CD8-positive, alpha-beta memory T cell (primary cell): Measurements from ENCODE around the gene GSC2. TPM values are rescaled to one million over a fixed set of nuclear protein-coding genes. Genes with fewer than 3 reads are reported as not detected.
A peak's percentile ranks its signal among the peaks of the same experiment; 100 is the strongest.

ENCODE experiments used
- CTCF ChIA-PET: fragments of 350-600 bp; sonication (Branson Sonifier 250); formaldehyde crosslinking; loops from one replicate; lab custom pipeline; 2021; ENCODE audit warnings: antibody characterized with exemption; lab: Charles Lee
- POLR2A ChIA-PET: fragments of 350-600 bp; sonication (Branson Sonifier 250); formaldehyde crosslinking; loops from one replicate; lab custom pipeline; 2021; ENCODE audit warnings: antibody characterized with exemption; lab: Charles Lee
- DNase-seq, 5 donors: peaks; one replicate each; pipeline versions ENCODE4 v3.0.0 to v3.0.0-alpha.2; 2020 to 2022; ENCODE audit warnings: mixed read lengths in 1 of 5
- H3K27ac ChIP-seq: one replicate; pipeline ENCODE4 v1.7.0; 2013; ENCODE audit warnings: low read depth, mild to moderate bottlenecking, low read length, moderate library complexity
- H3K27me3 ChIP-seq: 2 replicates; pipeline ENCODE4 v1.7.0; 2013; ENCODE audit warnings: low read length, mild to moderate bottlenecking; ENCODE audit not compliant: insufficient read depth, poor library complexity, severe bottlenecking
- H3K36me3 ChIP-seq: 2 replicates; pipeline ENCODE4 v1.7.0; 2013; ENCODE audit warnings: mild to moderate bottlenecking, low read length, moderate library complexity; ENCODE audit not compliant: insufficient read depth
- H3K4me1 ChIP-seq: 2 replicates; pipeline ENCODE4 v1.7.0; 2013; ENCODE audit warnings: mild to moderate bottlenecking, low read length, moderate library complexity; ENCODE audit not compliant: insufficient read depth
- H3K4me3 ChIP-seq: 2 replicates; pipeline ENCODE4 v1.7.0; 2013; ENCODE audit warnings: mild to moderate bottlenecking, low read length
- H3K9me3 ChIP-seq: 2 replicates; pipeline ENCODE4 v1.7.0; 2013; ENCODE audit warnings: mild to moderate bottlenecking, low read length
- H3K27ac Mint-ChIP-seq, 8 donors: one replicate each; pipeline ENCODE4 v1.8.0; 2020 to 2021; ENCODE audit warnings: mixed read lengths in 8 of 8, mild to moderate bottlenecking in 6 of 8, inconsistent platforms in 3 of 8, moderate library complexity in 3 of 8
- H3K27me3 Mint-ChIP-seq, 2 donors: one replicate each; pipeline ENCODE4 v1.8.0; 2020 to 2021; ENCODE audit warnings: mixed read lengths in 2 of 2, mild to moderate bottlenecking in 1 of 2, moderate library complexity in 1 of 2
- H3K36me3 Mint-ChIP-seq, 3 donors: one replicate each; pipeline ENCODE4 v1.8.0; 2020 to 2021; ENCODE audit warnings: mixed read lengths in 3 of 3, inconsistent platforms in 1 of 3, mild to moderate bottlenecking in 1 of 3
- H3K4me1 Mint-ChIP-seq, 3 donors: one replicate each; pipeline ENCODE4 v1.8.0; 2020 to 2021; ENCODE audit warnings: mixed read lengths in 3 of 3, inconsistent platforms in 1 of 3, mild to moderate bottlenecking in 1 of 3
- H3K4me3 Mint-ChIP-seq, 7 donors: one replicate each; pipeline ENCODE4 v1.8.0; 2020 to 2021; ENCODE audit warnings: mixed read lengths in 7 of 7, mild to moderate bottlenecking in 6 of 7, moderate library complexity in 4 of 7, inconsistent platforms in 2 of 7
- H3K9me3 Mint-ChIP-seq, 5 donors: one replicate each; pipeline ENCODE4 v1.8.0; 2020 to 2022; ENCODE audit warnings: mixed read lengths in 5 of 5, mild to moderate bottlenecking in 3 of 5, moderate library complexity in 2 of 5, inconsistent platforms in 1 of 5
- polyA plus RNA-seq: library from polyadenylated mRNA; unstranded; fragments of 300-500 nt; fragmentation: Illumina TruSeq; gene quantifications from one replicate; pipeline ENCODE4 v1.2.3, GENCODE V29; 2021
- total RNA-seq, 2 experiments: library from RNA; stranded (reverse); gene quantifications; one replicate each; pipeline ENCODE4 v1.2.3, GENCODE V29; 2021

The GSC2 gene
- total and polyA plus RNA-seq, 3 experiments from 2014 or later: not detected

GRCh38 chr22:19114984-19115552 is 35.0 kb downstream of the GSC2 start:
- peaks cover 71% of the 10 kb centered on the region for H3K4me1 ChIP-seq
- H3K9me3 ChIP-seq: no peaks in the 10 kb centered on the region
- peaks cover 3% of the 10 kb centered on the region for H3K36me3 ChIP-seq
- Mint-ChIP-seq H3K9me3 (no peaks in the 10 kb centered on the region), H3K27me3 (no peaks in the 10 kb centered on the region), H3K4me1 (peaks cover 72 to 87% (median 86%) of the 10 kb centered on the region in 3 donors), H3K27ac (peak overlapping the region in 7 of 8 donors; percentile 38 to 87 (median 61)), H3K36me3 (peaks cover 0 to 19% (median 0%) of the 10 kb centered on the region in 3 donors), H3K4me3 (peak overlapping the region in 1 of 7 donors; percentile 13)
- no peaks in the 10 kb centered on the region for H3K27me3 ChIP-seq
- CTCF ChIA-PET: interaction anchor here (0.6 to 1.4 kb wide), 6 partner anchors 10 to 515 kb away, joined by 3 to 5 read pairs (median 3); partner anchors contain the start of gene ESS2
- H3K4me3 ChIP-seq: no peak overlapping the region
- no peak overlapping the region for H3K27ac ChIP-seq
- DNase-seq: peak in 1 of 5 donors; percentile 15
- POLR2A ChIA-PET: no interaction called here

- Mint-ChIP-seq H3K4me1 (peaks cover 73 to 88% (median 87%) of the 10 kb centered on the region in 3 donors), H3K9me3 (no peaks in the 10 kb centered on the region), H3K27me3 (peaks cover 0 to 1% of the 10 kb centered on the region in 2 donors), H3K4me3 (no peak overlapping the region), H3K27ac (peak overlapping the region in 1 of 8 donors; percentile 51), H3K36me3 (peaks cover 0 to 14% (median 0%) of the 10 kb centered on the region in 3 donors)
- H3K27me3 ChIP-seq: no peaks in the 10 kb centered on the region
- H3K36me3 ChIP-seq: peaks cover 3% of the 10 kb centered on the region
- peaks cover 70% of the 10 kb centered on the region for H3K4me1 ChIP-seq
- POLR2A ChIA-PET: no interaction called here
- no peaks in the 10 kb centered on the region for H3K9me3 ChIP-seq
- CTCF ChIA-PET: no interaction called here
- no peak overlapping the region for H3K4me3 ChIP-seq
- DNase-seq: no peak
- H3K27ac ChIP-seq: no peak overlapping the region
Measured at GRCh38 chr22:19113429-19113828, 36.7 kb downstream of the GSC2 start.

- DNase-seq: no peak
- Mint-ChIP-seq H3K27me3 (peaks cover 0 to 1% of the 10 kb centered on the region in 2 donors), H3K36me3 (peaks cover 0 to 14% (median 0%) of the 10 kb centered on the region in 3 donors), H3K27ac (peak overlapping the region; percentile 49 to 91 (median 90)), H3K4me1 (peaks cover 74 to 88% (median 87%) of the 10 kb centered on the region in 3 donors), H3K9me3 (no peaks in the 10 kb centered on the region), H3K4me3 (no peak overlapping the region)
- no peak overlapping the region for H3K27ac ChIP-seq
- H3K4me3 ChIP-seq: no peak overlapping the region
- ChIA-PET CTCF (interaction anchor here (1.2 kb wide), 1 partner anchor 10 kb away, joined by 3 read pairs; the partner anchor contains the start of gene DGCR2), POLR2A (interaction anchor here (1.5 kb wide), 1 partner anchor 10 kb away, joined by 11 read pairs; the partner anchor contains the start of gene DGCR2)
- no peaks in the 10 kb centered on the region for H3K27me3 ChIP-seq
- no peaks in the 10 kb centered on the region for H3K9me3 ChIP-seq
- peaks cover 70% of the 10 kb centered on the region for H3K4me1 ChIP-seq
- H3K36me3 ChIP-seq: peaks cover 3% of the 10 kb centered on the region
Measured at GRCh38 chr22:19111584-19111983, 38.5 kb downstream of the GSC2 start.

GRCh38 chr22:19111140-19111539 is 39.0 kb downstream of the GSC2 start:
- H3K27ac ChIP-seq: no peak overlapping the region
- H3K36me3 Mint-ChIP-seq: peaks cover 0 to 14% (median 0%) of the 10 kb centered on the region in 3 donors
- H3K4me1 Mint-ChIP-seq: peaks cover 74 to 88% (median 87%) of the 10 kb centered on the region in 3 donors
- no peak for DNase-seq
- ChIA-PET POLR2A (interaction anchor here (0.7 to 1.5 kb wide), 2 partner anchors 11 to 35 kb away, joined by 4 to 11 read pairs; partner anchors contain the start of gene DGCR2), CTCF (interaction anchor here (1.2 kb wide), 1 partner anchor 11 kb away, joined by 3 read pairs; the partner anchor contains the start of gene DGCR2)
- H3K27ac Mint-ChIP-seq: peak overlapping the region; percentile 49 to 91 (median 90)
- peaks cover 3% of the 10 kb centered on the region for H3K36me3 ChIP-seq
- H3K9me3 Mint-ChIP-seq: no peaks in the 10 kb centered on the region
- no peaks in the 10 kb centered on the region for H3K27me3 ChIP-seq
- peaks cover 0 to 1% of the 10 kb centered on the region in 2 donors for H3K27me3 Mint-ChIP-seq
- no peaks in the 10 kb centered on the region for H3K9me3 ChIP-seq
- peak overlapping the region in 4 of 7 donors; percentile 16 to 36 (median 26) for H3K4me3 Mint-ChIP-seq
- H3K4me3 ChIP-seq: no peak overlapping the region
- H3K4me1 ChIP-seq: peaks cover 70% of the 10 kb centered on the region

- POLR2A ChIA-PET: interaction anchor here (0.7 to 1.5 kb wide), 3 partner anchors 11 to 34 kb away, joined by 4 to 11 read pairs (median 5); partner anchors contain the start of genes DGCR2 and ESS2
- CTCF ChIA-PET: interaction anchor here (0.9 to 1.2 kb wide), 2 partner anchors 11 to 12 kb away, joined by 3 read pairs; partner anchors contain the start of gene DGCR2
- Mint-ChIP-seq H3K27me3 (peaks cover 0 to 1% of the 10 kb centered on the region in 2 donors), H3K36me3 (peaks cover 0 to 14% (median 0%) of the 10 kb centered on the region in 3 donors), H3K27ac (peak overlapping the region; percentile 83 to 91 (median 90)), H3K4me1 (peaks cover 74 to 88% (median 87%) of the 10 kb centered on the region in 3 donors), H3K9me3 (no peaks in the 10 kb centered on the region), H3K4me3 (peak overlapping the region in 2 of 7 donors; percentile 16 to 36)
- H3K36me3 ChIP-seq: peaks cover 3% of the 10 kb centered on the region
- H3K4me1 ChIP-seq: peaks cover 68% of the 10 kb centered on the region
- DNase-seq: no peak
- H3K4me3 ChIP-seq: no peak overlapping the region
- H3K27ac ChIP-seq: no peak overlapping the region
- H3K9me3 ChIP-seq: no peaks in the 10 kb centered on the region
- no peaks in the 10 kb centered on the region for H3K27me3 ChIP-seq
Measured at GRCh38 chr22:19110646-19111045, 39.4 kb downstream of the GSC2 start.

- ChIA-PET POLR2A (interaction anchor here (1.0 to 1.4 kb wide), 2 partner anchors 11 to 34 kb away, joined by 5 to 11 read pairs; partner anchors contain the start of genes DGCR2 and ESS2), CTCF (interaction anchor here (0.9 kb wide), 1 partner anchor 12 kb away, joined by 3 read pairs; the partner anchor contains the start of gene DGCR2)
- no peak for DNase-seq
- H3K4me3 ChIP-seq: peak overlapping the region; percentile 48
- no peaks in the 10 kb centered on the region for H3K27me3 ChIP-seq
- H3K4me3 Mint-ChIP-seq: peak overlapping the region; percentile 21 to 82 (median 79)
- H3K9me3 ChIP-seq: no peaks in the 10 kb centered on the region
- peak overlapping the region; percentile 71 for H3K27ac ChIP-seq
- peaks cover 0 to 14% (median 0%) of the 10 kb centered on the region in 3 donors for H3K36me3 Mint-ChIP-seq
- H3K4me1 Mint-ChIP-seq: peaks cover 69 to 87% (median 87%) of the 10 kb centered on the region in 3 donors
- H3K4me1 ChIP-seq: peaks cover 62% of the 10 kb centered on the region
- H3K27me3 Mint-ChIP-seq: peaks cover 0 to 1% of the 10 kb centered on the region in 2 donors
- H3K27ac Mint-ChIP-seq: peak overlapping the region; percentile 83 to 99 (median 94)
- H3K9me3 Mint-ChIP-seq: no peaks in the 10 kb centered on the region
- peaks cover 3% of the 10 kb centered on the region for H3K36me3 ChIP-seq
Measured at GRCh38 chr22:19110064-19110458, 40.0 kb downstream of the GSC2 start.

- Histone ChIP-seq H3K9me3 (no peaks in the 10 kb centered on the region), H3K36me3 (peaks cover under 1% of the 10 kb centered on the region), H3K4me1 (peaks cover 57% of the 10 kb centered on the region), H3K4me3 (peak overlapping the region; percentile 48), H3K27ac (peak overlapping the region; percentile 71), H3K27me3 (no peaks in the 10 kb centered on the region)
- Mint-ChIP-seq H3K27ac (peak overlapping the region; percentile 83 to 99 (median 94)), H3K4me3 (peak overlapping the region; percentile 21 to 82 (median 79)), H3K36me3 (peaks cover 0 to 12% (median 0%) of the 10 kb centered on the region in 3 donors), H3K9me3 (no peaks in the 10 kb centered on the region), H3K4me1 (peaks cover 64 to 85% (median 82%) of the 10 kb centered on the region in 3 donors), H3K27me3 (peaks cover 0 to 1% of the 10 kb centered on the region in 2 donors)
- ChIA-PET CTCF (interaction anchor here (0.9 to 1.6 kb wide), 2 partner anchors 13 to 369 kb away, joined by 3 read pairs; partner anchors contain the start of gene DGCR2), POLR2A (interaction anchor here (0.7 to 1.4 kb wide), 3 partner anchors 12 to 1848 kb away, joined by 4 to 11 read pairs (median 5); partner anchors contain the start of genes DGCR2 and ESS2)
- peak; percentile 20 to 82 (median 66) for DNase-seq
Measured at GRCh38 chr22:19109198-19110063, 40.7 kb downstream of the GSC2 start.
